ENCODE data around the gene COPS3. TPM values are rescaled to one million over a fixed set of nuclear protein-coding genes. Genes with fewer than 3 reads are reported as not detected.

COPS3 gene
- total and polyA plus RNA-seq, 4 donors = 24.6 to 77.3 (median 30.2) TPM

DNA sequence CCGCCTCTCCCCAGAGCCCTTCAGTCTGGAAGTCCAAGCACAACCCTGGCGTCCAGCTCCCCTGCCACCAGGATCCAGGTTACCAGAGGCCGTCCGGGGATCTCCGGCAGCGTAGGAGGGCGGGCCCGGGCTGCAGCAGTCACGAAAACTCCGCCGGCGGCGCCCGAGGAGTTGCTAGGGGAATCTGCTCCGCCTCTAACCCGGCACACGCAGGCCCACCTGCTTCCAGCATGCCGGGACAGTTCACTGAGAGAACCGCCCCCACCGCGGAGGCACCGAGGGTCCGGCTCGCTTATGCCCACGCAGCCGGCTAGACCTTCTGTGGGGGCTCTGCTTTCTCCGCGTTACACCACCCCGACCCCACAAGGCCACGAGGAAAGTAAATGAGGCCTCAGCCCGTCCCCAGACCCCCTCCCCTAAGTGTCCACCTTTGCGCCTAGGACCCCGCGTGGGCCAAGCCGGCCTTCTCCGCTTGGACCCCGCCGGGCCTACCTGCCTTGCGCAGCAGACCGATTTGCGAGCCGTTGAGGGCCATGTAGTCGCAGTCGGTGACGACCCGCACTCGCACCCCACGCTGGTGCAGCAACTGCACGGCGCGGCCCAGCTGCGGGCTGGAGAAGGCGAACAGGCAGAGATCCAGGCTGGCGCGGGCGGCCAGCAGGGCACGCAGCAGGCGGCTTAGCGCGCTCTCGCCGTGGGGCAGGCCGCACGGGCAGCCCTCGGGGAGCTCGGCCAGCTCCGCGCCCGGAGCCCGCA is 75.5 kb downstream of the COPS3 start:
- TF ChIP-seq, protein P1, sequence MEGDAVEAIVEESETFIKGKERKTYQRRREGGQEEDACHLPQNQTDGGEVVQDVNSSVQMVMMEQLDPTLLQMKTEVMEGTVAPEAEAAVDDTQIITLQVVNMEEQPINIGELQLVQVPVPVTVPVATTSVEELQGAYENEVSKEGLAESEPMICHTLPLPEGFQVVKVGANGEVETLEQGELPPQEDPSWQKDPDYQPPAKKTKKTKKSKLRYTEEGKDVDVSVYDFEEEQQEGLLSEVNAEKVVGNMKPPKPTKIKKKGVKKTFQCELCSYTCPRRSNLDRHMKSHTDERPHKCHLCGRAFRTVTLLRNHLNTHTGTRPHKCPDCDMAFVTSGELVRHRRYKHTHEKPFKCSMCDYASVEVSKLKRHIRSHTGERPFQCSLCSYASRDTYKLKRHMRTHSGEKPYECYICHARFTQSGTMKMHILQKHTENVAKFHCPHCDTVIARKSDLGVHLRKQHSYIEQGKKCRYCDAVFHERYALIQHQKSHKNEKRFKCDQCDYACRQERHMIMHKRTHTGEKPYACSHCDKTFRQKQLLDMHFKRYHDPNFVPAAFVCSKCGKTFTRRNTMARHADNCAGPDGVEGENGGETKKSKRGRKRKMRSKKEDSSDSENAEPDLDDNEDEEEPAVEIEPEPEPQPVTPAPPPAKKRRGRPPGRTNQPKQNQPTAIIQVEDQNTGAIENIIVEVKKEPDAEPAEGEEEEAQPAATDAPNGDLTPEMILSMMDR (IDR thresholded peaks at IDR 0.05; ENCODE audit: low read depth, low read length, missing input control) = no peak
- no peak for TF ChIP-seq YY1 (IDR thresholded peaks at IDR 0.05)
- TF ChIP-seq, protein P2, sequence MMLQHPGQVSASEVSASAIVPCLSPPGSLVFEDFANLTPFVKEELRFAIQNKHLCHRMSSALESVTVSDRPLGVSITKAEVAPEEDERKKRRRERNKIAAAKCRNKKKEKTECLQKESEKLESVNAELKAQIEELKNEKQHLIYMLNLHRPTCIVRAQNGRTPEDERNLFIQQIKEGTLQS (IDR thresholded peaks at IDR 0.05) = no peak
- TF ChIP-seq EGR1 (IDR thresholded peaks at IDR 0.05; ENCODE audit: low read depth in 2 of 2) = no peak
- TF ChIP-seq, protein P3, sequence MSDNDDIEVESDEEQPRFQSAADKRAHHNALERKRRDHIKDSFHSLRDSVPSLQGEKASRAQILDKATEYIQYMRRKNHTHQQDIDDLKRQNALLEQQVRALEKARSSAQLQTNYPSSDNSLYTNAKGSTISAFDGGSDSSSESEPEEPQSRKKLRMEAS (IDR thresholded peaks at IDR 0.05) = no peak
- peak in 1 of 2 donors; percentile 31 for TF ChIP-seq RAD21 (IDR thresholded peaks at IDR 0.05)
- TF ChIP-seq, protein P4, sequence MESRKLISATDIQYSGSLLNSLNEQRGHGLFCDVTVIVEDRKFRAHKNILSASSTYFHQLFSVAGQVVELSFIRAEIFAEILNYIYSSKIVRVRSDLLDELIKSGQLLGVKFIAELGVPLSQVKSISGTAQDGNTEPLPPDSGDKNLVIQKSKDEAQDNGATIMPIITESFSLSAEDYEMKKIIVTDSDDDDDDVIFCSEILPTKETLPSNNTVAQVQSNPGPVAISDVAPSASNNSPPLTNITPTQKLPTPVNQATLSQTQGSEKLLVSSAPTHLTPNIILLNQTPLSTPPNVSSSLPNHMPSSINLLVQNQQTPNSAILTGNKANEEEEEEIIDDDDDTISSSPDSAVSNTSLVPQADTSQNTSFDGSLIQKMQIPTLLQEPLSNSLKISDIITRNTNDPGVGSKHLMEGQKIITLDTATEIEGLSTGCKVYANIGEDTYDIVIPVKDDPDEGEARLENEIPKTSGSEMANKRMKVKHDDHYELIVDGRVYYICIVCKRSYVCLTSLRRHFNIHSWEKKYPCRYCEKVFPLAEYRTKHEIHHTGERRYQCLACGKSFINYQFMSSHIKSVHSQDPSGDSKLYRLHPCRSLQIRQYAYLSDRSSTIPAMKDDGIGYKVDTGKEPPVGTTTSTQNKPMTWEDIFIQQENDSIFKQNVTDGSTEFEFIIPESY (IDR thresholded peaks at IDR 0.05) = no peak
- no peak for TF ChIP-seq FOXA2 (IDR thresholded peaks at IDR 0.05)
- TF ChIP-seq RXRA (IDR thresholded peaks at IDR 0.05) = peak in 1 of 2 donors; percentile 12
- no peak for TF ChIP-seq HNF4G (IDR thresholded peaks at IDR 0.05)
- H3K4me1 ChIP-seq (ENCODE audit: control insufficient read depth in 4 of 4, insufficient read depth in 4 of 4, low read length in 3 of 4) = peaks cover 9 to 28% (median 21%) of the 10 kb centered on the region in 4 donors
- peak overlapping the region in 1 of 2 donors; percentile 54 for H3K9ac ChIP-seq (ENCODE audit: low read depth in 1 of 2, low read length in 2 of 2)
- 10% methylated on average over 70 of the region's 70 CpGs for WGBS
- no peaks in the 10 kb centered on the region for H3K9me3 ChIP-seq (ENCODE audit: control insufficient read depth in 4 of 4, low read length in 3 of 4)
- peak; percentile 64 for DNase-seq (ENCODE audit: low spot score)
- H3K27me3 ChIP-seq (ENCODE audit: control insufficient read depth in 4 of 4, insufficient read depth in 4 of 4, low read length in 3 of 4) = no peaks in the 10 kb centered on the region
- peak overlapping the region; percentile 81 to 93 for H3K27ac ChIP-seq (ENCODE audit: low read depth in 1 of 2, low read length in 2 of 2)
- peak overlapping the region; percentile 52 to 64 (median 59) for H3K4me3 ChIP-seq (ENCODE audit: low read depth in 1 of 3, low read length in 3 of 3)
- H3K36me3 ChIP-seq (ENCODE audit: control insufficient read depth in 4 of 4, insufficient read depth in 3 of 4, low read depth in 1 of 4, low read length in 3 of 4) = peaks cover 2 to 7% (median 5%) of the 10 kb centered on the region in 4 donors

- 86% methylated on average over 14 of the region's 14 CpGs for WGBS
- no peaks in the 10 kb centered on the region for H3K9me3 ChIP-seq (ENCODE audit: control insufficient read depth in 4 of 4, low read length in 3 of 4)
- no peak for DNase-seq (ENCODE audit: low spot score)
- peak overlapping the region in 2 of 3 donors; percentile 52 to 64 for H3K4me3 ChIP-seq (ENCODE audit: low read depth in 1 of 3, low read length in 3 of 3)
- peaks cover 1 to 7% (median 4%) of the 10 kb centered on the region in 4 donors for H3K36me3 ChIP-seq (ENCODE audit: control insufficient read depth in 4 of 4, insufficient read depth in 3 of 4, low read depth in 1 of 4, low read length in 3 of 4)
- H3K4me1 ChIP-seq (ENCODE audit: control insufficient read depth in 4 of 4, insufficient read depth in 4 of 4, low read length in 3 of 4) = peaks cover 9 to 28% (median 21%) of the 10 kb centered on the region in 4 donors
- peak overlapping the region in 1 of 2 donors; percentile 28 for H3K9ac ChIP-seq (ENCODE audit: low read depth in 1 of 2, low read length in 2 of 2)
- no peak for TF ChIP-seq NR2F2 (IDR thresholded peaks at IDR 0.05)
- TF ChIP-seq, protein P5, sequence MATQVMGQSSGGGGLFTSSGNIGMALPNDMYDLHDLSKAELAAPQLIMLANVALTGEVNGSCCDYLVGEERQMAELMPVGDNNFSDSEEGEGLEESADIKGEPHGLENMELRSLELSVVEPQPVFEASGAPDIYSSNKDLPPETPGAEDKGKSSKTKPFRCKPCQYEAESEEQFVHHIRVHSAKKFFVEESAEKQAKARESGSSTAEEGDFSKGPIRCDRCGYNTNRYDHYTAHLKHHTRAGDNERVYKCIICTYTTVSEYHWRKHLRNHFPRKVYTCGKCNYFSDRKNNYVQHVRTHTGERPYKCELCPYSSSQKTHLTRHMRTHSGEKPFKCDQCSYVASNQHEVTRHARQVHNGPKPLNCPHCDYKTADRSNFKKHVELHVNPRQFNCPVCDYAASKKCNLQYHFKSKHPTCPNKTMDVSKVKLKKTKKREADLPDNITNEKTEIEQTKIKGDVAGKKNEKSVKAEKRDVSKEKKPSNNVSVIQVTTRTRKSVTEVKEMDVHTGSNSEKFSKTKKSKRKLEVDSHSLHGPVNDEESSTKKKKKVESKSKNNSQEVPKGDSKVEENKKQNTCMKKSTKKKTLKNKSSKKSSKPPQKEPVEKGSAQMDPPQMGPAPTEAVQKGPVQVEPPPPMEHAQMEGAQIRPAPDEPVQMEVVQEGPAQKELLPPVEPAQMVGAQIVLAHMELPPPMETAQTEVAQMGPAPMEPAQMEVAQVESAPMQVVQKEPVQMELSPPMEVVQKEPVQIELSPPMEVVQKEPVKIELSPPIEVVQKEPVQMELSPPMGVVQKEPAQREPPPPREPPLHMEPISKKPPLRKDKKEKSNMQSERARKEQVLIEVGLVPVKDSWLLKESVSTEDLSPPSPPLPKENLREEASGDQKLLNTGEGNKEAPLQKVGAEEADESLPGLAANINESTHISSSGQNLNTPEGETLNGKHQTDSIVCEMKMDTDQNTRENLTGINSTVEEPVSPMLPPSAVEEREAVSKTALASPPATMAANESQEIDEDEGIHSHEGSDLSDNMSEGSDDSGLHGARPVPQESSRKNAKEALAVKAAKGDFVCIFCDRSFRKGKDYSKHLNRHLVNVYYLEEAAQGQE (IDR thresholded peaks at IDR 0.05) = no peak
- TF ChIP-seq EGR1 (IDR thresholded peaks at IDR 0.05; ENCODE audit: low read depth in 2 of 2) = no peak
- TF ChIP-seq, protein P3 (IDR thresholded peaks at IDR 0.05) = no peak
- no peak overlapping the region for H3K27ac ChIP-seq (ENCODE audit: low read depth in 1 of 2, low read length in 2 of 2)
- no peaks in the 10 kb centered on the region for H3K27me3 ChIP-seq (ENCODE audit: control insufficient read depth in 4 of 4, insufficient read depth in 4 of 4, low read length in 3 of 4)
Measured at GRCh38 chr17:17204635-17205231, 76.3 kb downstream of the COPS3 start.

All from liver (tissue), 9 donors.